HepG2 (cell line): ENCODE data around the gene GRID1. TPM values are rescaled to one million over a fixed set of nuclear protein-coding genes. Genes with fewer than 3 reads are reported as not detected.

Experiments used
- JDP2 ChIP-seq: sonication (generic); formaldehyde crosslinking; IDR thresholded peaks from 2 replicates; pipeline ENCODE4 v1.8.1; 2022; ENCODE audit warnings: missing genetic modification reagents, borderline replicate concordance
- MATR3 ChIP-seq: sonication (generic); formaldehyde crosslinking; IDR thresholded peaks from 2 replicates; pipeline ENCODE4 v1.4.0; 2020; ENCODE audit warnings: missing genetic modification reagents
- MTF1 ChIP-seq: sonication (generic); formaldehyde crosslinking; IDR thresholded peaks from 2 replicates; pipeline ENCODE4 v1.5.0; 2020; ENCODE audit warnings: missing genetic modification reagents
- SALL1 ChIP-seq: sonication (generic); formaldehyde crosslinking; IDR thresholded peaks from 2 replicates; pipeline ENCODE4 v1.8.0; 2022; ENCODE audit warnings: mild to moderate bottlenecking, missing genetic modification reagents
- SMARCE1 ChIP-seq: fragments of 450-650 bp; IDR thresholded peaks from 2 replicates; pipeline ENCODE4 v1.6.1; 2017; ENCODE audit warnings: borderline replicate concordance
- TBX2 ChIP-seq: sonication (generic); formaldehyde crosslinking; IDR thresholded peaks from 2 replicates; pipeline ENCODE4 v1.5.0; 2020; ENCODE audit warnings: missing genetic modification reagents, mild to moderate bottlenecking, borderline replicate concordance
- TSC22D2 ChIP-seq: sonication (generic); formaldehyde crosslinking; IDR thresholded peaks from 2 replicates; pipeline ENCODE4 v1.5.1; 2020; ENCODE audit warnings: missing genetic modification reagents, mild to moderate bottlenecking, borderline replicate concordance
- ZNF724P ChIP-seq: sonication (generic); formaldehyde crosslinking; IDR thresholded peaks from 2 replicates; pipeline ENCODE4 v1.8.0; 2022; ENCODE audit warnings: missing genetic modification reagents, borderline replicate concordance
- polyA plus RNA-seq, 8 experiments: library from polyadenylated mRNA; depleted of rRNA in 3 of 8; stranded (reverse) in 7 of 8; unstranded in 1 of 8; fragments of >200 nt; fragmentation: Illumina TruSeq in 4 of 8; extraction: Trizol in 4 of 8; gene quantifications; 2 replicates each; pipeline versions ENCODE4 v1.2.1 to v1.2.3, GENCODE V29; 2011 to 2016; ENCODE audit warnings: low read depth in 4 of 8, missing spikeins in 1 of 8, mixed read lengths in 1 of 8; ENCODE audit not compliant: insufficient read depth in 1 of 8
- total RNA-seq, 5 experiments: library from RNA; depleted of rRNA; stranded (reverse); fragments of >200 nt; fragmentation: Illumina TruSeq; extraction: Trizol; gene quantifications; 2 replicates each; pipeline ENCODE4 v1.2.3, GENCODE V29; 2016; ENCODE audit warnings: low read depth in 1 of 5
- TF ChIP-seq, protein P1 (sequence below): sonication (generic); formaldehyde crosslinking; IDR thresholded peaks from 2 replicates; pipeline ENCODE4 v1.4.0; 2020; ENCODE audit warnings: missing genetic modification reagents
- TF ChIP-seq, protein P2 (sequence below): sonication (generic); formaldehyde crosslinking; IDR thresholded peaks from 2 replicates; pipeline ENCODE4 v1.4.0; 2020; ENCODE audit warnings: mild to moderate bottlenecking, missing genetic modification reagents

GRID1 gene
- total and polyA plus RNA-seq, 2 of the 13 experiments (the other 11 are each of a cell fraction or from before 2014, with no cell fraction given) = 0.05 TPM; not detected in 1

- no peak for TF ChIP-seq JDP2 (CRISPR knock-in tag)
- TF ChIP-seq, protein P1, sequence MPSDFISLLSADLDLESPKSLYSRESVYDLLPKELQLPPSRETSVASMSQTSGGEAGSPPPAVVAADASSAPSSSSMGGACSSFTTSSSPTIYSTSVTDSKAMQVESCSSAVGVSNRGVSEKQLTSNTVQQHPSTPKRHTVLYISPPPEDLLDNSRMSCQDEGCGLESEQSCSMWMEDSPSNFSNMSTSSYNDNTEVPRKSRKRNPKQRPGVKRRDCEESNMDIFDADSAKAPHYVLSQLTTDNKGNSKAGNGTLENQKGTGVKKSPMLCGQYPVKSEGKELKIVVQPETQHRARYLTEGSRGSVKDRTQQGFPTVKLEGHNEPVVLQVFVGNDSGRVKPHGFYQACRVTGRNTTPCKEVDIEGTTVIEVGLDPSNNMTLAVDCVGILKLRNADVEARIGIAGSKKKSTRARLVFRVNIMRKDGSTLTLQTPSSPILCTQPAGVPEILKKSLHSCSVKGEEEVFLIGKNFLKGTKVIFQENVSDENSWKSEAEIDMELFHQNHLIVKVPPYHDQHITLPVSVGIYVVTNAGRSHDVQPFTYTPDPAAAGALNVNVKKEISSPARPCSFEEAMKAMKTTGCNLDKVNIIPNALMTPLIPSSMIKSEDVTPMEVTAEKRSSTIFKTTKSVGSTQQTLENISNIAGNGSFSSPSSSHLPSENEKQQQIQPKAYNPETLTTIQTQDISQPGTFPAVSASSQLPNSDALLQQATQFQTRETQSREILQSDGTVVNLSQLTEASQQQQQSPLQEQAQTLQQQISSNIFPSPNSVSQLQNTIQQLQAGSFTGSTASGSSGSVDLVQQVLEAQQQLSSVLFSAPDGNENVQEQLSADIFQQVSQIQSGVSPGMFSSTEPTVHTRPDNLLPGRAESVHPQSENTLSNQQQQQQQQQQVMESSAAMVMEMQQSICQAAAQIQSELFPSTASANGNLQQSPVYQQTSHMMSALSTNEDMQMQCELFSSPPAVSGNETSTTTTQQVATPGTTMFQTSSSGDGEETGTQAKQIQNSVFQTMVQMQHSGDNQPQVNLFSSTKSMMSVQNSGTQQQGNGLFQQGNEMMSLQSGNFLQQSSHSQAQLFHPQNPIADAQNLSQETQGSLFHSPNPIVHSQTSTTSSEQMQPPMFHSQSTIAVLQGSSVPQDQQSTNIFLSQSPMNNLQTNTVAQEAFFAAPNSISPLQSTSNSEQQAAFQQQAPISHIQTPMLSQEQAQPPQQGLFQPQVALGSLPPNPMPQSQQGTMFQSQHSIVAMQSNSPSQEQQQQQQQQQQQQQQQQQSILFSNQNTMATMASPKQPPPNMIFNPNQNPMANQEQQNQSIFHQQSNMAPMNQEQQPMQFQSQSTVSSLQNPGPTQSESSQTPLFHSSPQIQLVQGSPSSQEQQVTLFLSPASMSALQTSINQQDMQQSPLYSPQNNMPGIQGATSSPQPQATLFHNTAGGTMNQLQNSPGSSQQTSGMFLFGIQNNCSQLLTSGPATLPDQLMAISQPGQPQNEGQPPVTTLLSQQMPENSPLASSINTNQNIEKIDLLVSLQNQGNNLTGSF (CRISPR knock-in tag) = no peak
- TF ChIP-seq ZNF724P (CRISPR knock-in tag) = no peak
- TF ChIP-seq, protein P2, sequence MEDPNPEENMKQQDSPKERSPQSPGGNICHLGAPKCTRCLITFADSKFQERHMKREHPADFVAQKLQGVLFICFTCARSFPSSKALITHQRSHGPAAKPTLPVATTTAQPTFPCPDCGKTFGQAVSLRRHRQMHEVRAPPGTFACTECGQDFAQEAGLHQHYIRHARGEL (CRISPR knock-in tag) = no peak
- no peak for TF ChIP-seq MTF1 (CRISPR knock-in tag)
- TF ChIP-seq TBX2 (CRISPR knock-in tag) = no peak
- TF ChIP-seq SMARCE1 = no peak
- TF ChIP-seq SALL1 (CRISPR knock-in tag) = no peak
- TF ChIP-seq MATR3 = no peak
- no peak for TF ChIP-seq TSC22D2 (CRISPR knock-in tag)
Measured at GRCh38 chr10:85713885-85714284, 652.7 kb downstream of the GRID1 start (continued).
